Ishikawa (cell line): ENCODE measurements around the gene SLC10A7.

Source experiments
- CEBPB ChIP-seq: IDR thresholded peaks from 2 replicates; pipeline ENCODE4 v1.6.1; 2012
- CREB1 ChIP-seq: IDR thresholded peaks from 2 replicates; pipeline ENCODE4 v1.6.1; 2012; ENCODE audit warnings: low read depth
- EGR1 ChIP-seq: IDR thresholded peaks from 2 replicates; pipeline ENCODE4 v1.6.1; 2012
- EP300 ChIP-seq: IDR thresholded peaks from 2 replicates; pipeline ENCODE4 v1.6.1; 2012; ENCODE audit warnings: borderline replicate concordance
- FOXM1 ChIP-seq: IDR thresholded peaks from 2 replicates; pipeline ENCODE4 v1.6.1; 2012; ENCODE audit warnings: low read depth, borderline replicate concordance
- NFIC ChIP-seq: IDR thresholded peaks from 2 replicates; pipeline ENCODE4 v1.6.1; 2012
- RAD21 ChIP-seq: IDR thresholded peaks from 2 replicates; pipeline ENCODE4 v1.6.1; 2012; ENCODE audit warnings: low read depth
- TAF1 ChIP-seq: IDR thresholded peaks from 2 replicates; pipeline ENCODE4 v1.6.1; 2012; ENCODE audit warnings: low read depth, mild to moderate bottlenecking
- TCF12 ChIP-seq: IDR thresholded peaks from 2 replicates; pipeline ENCODE4 v1.6.1; 2012; ENCODE audit warnings: low read depth
- TEAD4 ChIP-seq: IDR thresholded peaks from 2 replicates; pipeline ENCODE4 v1.6.1; 2012
- YY1 ChIP-seq: IDR thresholded peaks from 2 replicates; pipeline ENCODE4 v1.6.1; 2012; ENCODE audit warnings: low read depth
- ZBTB7A ChIP-seq: IDR thresholded peaks from 2 replicates; pipeline ENCODE4 v1.6.1; 2012; ENCODE audit warnings: low read depth
- TF ChIP-seq, protein P1 (sequence below): IDR thresholded peaks from 2 replicates; pipeline ENCODE4 v1.6.1; 2012; ENCODE audit warnings: low read depth, mild to moderate bottlenecking
- TF ChIP-seq, protein P2 (sequence below): IDR thresholded peaks from 2 replicates; pipeline ENCODE4 v1.6.1; 2012
- TF ChIP-seq, protein P3 (sequence below): IDR thresholded peaks from 2 replicates; pipeline ENCODE4 v1.6.1; 2012

The SLC10A7 gene

DNA sequence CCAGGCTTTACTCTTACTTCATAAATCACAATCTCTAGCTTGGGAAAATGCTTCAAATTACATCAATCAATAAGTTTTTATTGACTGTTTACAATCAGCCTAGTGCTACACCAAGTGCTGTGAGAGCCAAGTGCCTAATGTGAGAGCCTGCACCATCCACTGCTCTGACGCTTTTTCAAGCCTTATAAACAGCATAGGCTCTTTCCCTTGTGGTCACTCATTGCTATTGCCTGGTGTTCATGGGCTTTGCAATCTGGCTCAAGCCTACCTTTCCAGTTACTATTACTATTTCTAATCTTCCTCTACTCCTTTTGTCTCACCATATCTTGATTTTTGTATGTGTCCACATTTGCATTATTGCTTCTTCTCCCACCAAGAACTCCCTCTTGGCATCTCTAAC, 230.4 kb downstream of the SLC10A7 start:
- TF ChIP-seq ZBTB7A (no peak), RAD21 (no peak)

DNA sequence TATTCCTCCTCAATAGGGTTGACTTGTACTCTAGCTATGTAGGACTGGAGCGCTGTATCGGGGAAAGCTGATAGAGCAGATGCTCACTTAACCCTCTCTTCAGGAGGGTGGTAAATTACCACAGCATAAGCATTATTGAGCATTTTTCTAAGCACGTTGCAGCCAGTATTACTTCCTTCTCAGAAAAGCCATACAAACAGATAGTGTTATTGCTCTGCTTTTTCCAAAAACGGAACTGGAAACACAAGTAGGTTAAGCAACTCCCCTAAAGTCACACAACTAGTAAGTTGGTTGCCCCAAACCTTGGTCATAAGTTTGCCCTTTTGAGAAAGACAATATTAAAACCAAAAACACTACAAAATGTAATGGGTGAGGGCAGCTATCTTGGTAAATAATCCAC, 233.5 kb downstream of the SLC10A7 start:
- TF ChIP-seq, protein P1, sequence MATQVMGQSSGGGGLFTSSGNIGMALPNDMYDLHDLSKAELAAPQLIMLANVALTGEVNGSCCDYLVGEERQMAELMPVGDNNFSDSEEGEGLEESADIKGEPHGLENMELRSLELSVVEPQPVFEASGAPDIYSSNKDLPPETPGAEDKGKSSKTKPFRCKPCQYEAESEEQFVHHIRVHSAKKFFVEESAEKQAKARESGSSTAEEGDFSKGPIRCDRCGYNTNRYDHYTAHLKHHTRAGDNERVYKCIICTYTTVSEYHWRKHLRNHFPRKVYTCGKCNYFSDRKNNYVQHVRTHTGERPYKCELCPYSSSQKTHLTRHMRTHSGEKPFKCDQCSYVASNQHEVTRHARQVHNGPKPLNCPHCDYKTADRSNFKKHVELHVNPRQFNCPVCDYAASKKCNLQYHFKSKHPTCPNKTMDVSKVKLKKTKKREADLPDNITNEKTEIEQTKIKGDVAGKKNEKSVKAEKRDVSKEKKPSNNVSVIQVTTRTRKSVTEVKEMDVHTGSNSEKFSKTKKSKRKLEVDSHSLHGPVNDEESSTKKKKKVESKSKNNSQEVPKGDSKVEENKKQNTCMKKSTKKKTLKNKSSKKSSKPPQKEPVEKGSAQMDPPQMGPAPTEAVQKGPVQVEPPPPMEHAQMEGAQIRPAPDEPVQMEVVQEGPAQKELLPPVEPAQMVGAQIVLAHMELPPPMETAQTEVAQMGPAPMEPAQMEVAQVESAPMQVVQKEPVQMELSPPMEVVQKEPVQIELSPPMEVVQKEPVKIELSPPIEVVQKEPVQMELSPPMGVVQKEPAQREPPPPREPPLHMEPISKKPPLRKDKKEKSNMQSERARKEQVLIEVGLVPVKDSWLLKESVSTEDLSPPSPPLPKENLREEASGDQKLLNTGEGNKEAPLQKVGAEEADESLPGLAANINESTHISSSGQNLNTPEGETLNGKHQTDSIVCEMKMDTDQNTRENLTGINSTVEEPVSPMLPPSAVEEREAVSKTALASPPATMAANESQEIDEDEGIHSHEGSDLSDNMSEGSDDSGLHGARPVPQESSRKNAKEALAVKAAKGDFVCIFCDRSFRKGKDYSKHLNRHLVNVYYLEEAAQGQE, result no peak
- TF ChIP-seq, protein P2, sequence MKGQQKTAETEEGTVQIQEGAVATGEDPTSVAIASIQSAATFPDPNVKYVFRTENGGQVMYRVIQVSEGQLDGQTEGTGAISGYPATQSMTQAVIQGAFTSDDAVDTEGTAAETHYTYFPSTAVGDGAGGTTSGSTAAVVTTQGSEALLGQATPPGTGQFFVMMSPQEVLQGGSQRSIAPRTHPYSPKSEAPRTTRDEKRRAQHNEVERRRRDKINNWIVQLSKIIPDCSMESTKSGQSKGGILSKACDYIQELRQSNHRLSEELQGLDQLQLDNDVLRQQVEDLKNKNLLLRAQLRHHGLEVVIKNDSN, result no peak
- TF ChIP-seq TAF1 (no peak), EGR1 (no peak), NFIC (no peak), FOXM1 (no peak), CREB1 (no peak), ZBTB7A (no peak), EP300 (no peak), CEBPB (no peak), TEAD4 (no peak), YY1 (no peak)
- TF ChIP-seq, protein P3, sequence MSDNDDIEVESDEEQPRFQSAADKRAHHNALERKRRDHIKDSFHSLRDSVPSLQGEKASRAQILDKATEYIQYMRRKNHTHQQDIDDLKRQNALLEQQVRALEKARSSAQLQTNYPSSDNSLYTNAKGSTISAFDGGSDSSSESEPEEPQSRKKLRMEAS, result no peak

DNA sequence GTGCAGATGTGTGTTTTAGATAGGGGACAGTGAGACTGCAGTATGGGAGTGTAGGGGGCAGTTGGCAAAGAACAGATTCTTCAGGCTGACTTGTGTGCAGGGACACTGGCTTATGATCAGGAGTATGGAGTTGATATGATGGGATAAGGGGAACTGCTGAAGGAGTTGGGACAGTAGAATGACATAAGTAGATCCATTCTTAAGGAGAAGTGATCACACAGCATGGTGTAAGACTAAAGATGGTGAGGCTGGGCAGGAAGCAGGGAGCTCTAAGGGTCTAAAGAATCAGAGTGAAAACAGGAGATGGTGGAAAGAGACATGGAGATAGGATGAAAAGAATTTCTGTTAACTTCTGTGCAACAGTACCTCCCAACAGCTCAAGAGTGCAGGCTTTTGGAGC, 236.7 kb downstream of the SLC10A7 start:
- TF ChIP-seq NFIC, result no peak
- TF ChIP-seq, protein P2, result no peak
- TF ChIP-seq, protein P1, result no peak
- TF ChIP-seq TCF12, result no peak
- no peak for TF ChIP-seq CEBPB
- TF ChIP-seq, protein P3, result no peak
- TF ChIP-seq CREB1, result no peak
- TF ChIP-seq FOXM1, result no peak
- TF ChIP-seq EP300, result no peak
- no peak for TF ChIP-seq ZBTB7A
- TF ChIP-seq TEAD4, result no peak
- TF ChIP-seq TAF1, result no peak
- TF ChIP-seq YY1, result no peak
- no peak for TF ChIP-seq EGR1

DNA sequence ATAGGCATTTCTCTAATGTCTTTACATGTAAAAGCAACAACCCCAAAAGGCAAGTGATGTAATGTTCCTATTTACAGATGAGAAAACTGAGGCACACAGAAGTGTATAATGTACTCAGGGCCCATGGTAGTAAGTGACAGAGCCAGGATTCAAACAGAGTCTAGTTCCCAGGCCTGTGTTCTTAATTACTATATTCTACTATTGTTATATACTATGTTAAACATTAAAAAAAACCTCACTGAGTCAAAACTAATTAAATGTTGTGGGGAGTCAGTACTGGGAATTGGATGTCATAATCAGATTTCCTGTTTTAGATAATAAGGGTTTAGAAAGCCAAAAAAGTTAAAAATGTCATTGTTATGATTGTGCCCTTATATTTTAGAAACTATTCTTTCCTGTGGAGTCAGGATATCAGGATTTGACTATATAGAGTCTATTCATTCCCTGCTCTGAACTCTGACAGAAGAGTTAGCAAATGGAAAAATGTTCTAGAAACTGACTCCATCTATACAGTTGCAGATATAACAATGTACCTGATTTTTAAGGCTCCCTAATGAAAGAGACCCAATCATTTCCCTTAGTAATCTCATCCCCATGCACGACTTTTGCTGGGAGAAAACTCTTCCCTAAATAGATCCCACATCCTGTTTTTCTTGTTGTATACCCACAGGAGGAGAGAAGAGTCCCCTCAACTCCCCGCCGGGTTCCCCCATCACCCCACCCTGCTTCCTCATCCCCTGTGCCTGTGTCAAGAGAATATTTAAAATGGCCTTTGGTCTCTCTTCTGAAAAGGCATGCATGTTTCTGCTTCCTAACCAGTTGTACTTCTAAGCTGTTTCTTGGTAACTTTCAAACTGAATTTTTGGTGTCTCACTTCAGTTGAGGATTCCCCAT, 237.7 kb downstream of the SLC10A7 start:
- no peak for TF ChIP-seq TAF1
- no peak for TF ChIP-seq TCF12
- TF ChIP-seq, protein P3, result no peak
- no peak for TF ChIP-seq ZBTB7A
- TF ChIP-seq, protein P1, result no peak
- no peak for TF ChIP-seq EP300
- no peak for TF ChIP-seq TEAD4
- no peak for TF ChIP-seq EGR1
- TF ChIP-seq CEBPB, result no peak
- no peak for TF ChIP-seq RAD21
- no peak for TF ChIP-seq CREB1
- TF ChIP-seq YY1, result no peak
- TF ChIP-seq FOXM1, result no peak
- TF ChIP-seq, protein P2, result no peak
- no peak for TF ChIP-seq NFIC
